T-cell (primary cell): ENCODE data around the gene MORC3. TPM values are rescaled to one million over a fixed set of nuclear protein-coding genes. Genes with fewer than 3 reads are reported as not detected.

Source experiments
- ATAC-seq, 4 experiments: fragments of 200-7000 bp in 3 of 4; fragments of 150-1000 bp in 1 of 4; cut with Tn5 transposase; replicated peaks in 1 of 4; 1 replicate in 3 of 4; 2 replicates in 1 of 4; pipeline ENCODE4 v1.10.0; 2021; ENCODE audit warnings: moderate library complexity in 3 of 4, mild to moderate bottlenecking in 2 of 4, moderate number of reproducible peaks in 1 of 4
- CTCF ChIA-PET, 2 donors: fragments of 300-600 bp; sonication (Branson Sonifier 250); formaldehyde crosslinking; loops; one replicate each; lab custom pipeline; 2022; ENCODE audit warnings: antibody characterized with exemption in 2 of 2; lab: Charles Lee
- POLR2A ChIA-PET, 2 donors: fragments of 300-600 bp; sonication (Branson Sonifier 250); formaldehyde crosslinking; loops; one replicate each; lab custom pipeline; 2022; ENCODE audit warnings: antibody characterized with exemption in 2 of 2; lab: Charles Lee
- DNase-seq, 35 experiments: peaks; one replicate each; pipeline versions ENCODE4 v3.0.0 to v3.0.0-alpha.2; 2013 to 2023
- H3K27ac ChIP-seq: one replicate; pipeline ENCODE4 v1.5.1; 2013; ENCODE audit warnings: low read length
- H3K27me3 ChIP-seq, 2 experiments: replicated peaks in 1 of 2; 1 replicate in 1 of 2; 2 replicates in 1 of 2; pipeline versions ENCODE4 v1.6.1 to v1.7.0; 2013; ENCODE audit warnings: low read length in 1 of 2, mixed read lengths in 1 of 2; ENCODE audit not compliant: control insufficient read depth in 2 of 2, insufficient read depth in 2 of 2; ENCODE audit errors: extremely low read depth in 1 of 2
- H3K36me3 ChIP-seq, 2 donors: 1 replicate in 1 of 2; 2 replicates in 1 of 2; pipeline versions ENCODE4 v1.6.1 to v1.7.0; 2013; ENCODE audit warnings: low read length in 1 of 2; ENCODE audit not compliant: control insufficient read depth in 2 of 2, insufficient read depth in 1 of 2; ENCODE audit errors: extremely low read depth in 1 of 2
- H3K4me1 ChIP-seq, 2 experiments: 1 replicate in 1 of 2; 2 replicates in 1 of 2; pipeline versions ENCODE4 v1.6.1 to v1.7.0; 2013; ENCODE audit warnings: low read length in 2 of 2, mixed read lengths in 1 of 2; ENCODE audit not compliant: insufficient read depth in 2 of 2, control insufficient read depth in 1 of 2; ENCODE audit errors: extremely low read depth in 1 of 2
- H3K4me3 ChIP-seq, 2 donors: 1 replicate in 1 of 2; 2 replicates in 1 of 2; pipeline versions ENCODE4 v1.5.1 to v1.7.0; 2013; ENCODE audit warnings: mild to moderate bottlenecking in 2 of 2, low read length in 1 of 2, moderate library complexity in 1 of 2; ENCODE audit not compliant: control insufficient read depth in 1 of 2; ENCODE audit errors: extremely low read depth in 1 of 2
- H3K9me3 ChIP-seq: 2 replicates; pipeline ENCODE4 v1.7.0; 2013
- H3K27ac Mint-ChIP-seq, 2 donors: one replicate each; pipeline ENCODE4 v1.8.0; 2020 to 2021; ENCODE audit warnings: mild to moderate bottlenecking in 2 of 2, mixed read lengths in 2 of 2
- H3K27me3 Mint-ChIP-seq, 2 donors: one replicate each; pipeline ENCODE4 v1.8.0; 2021 to 2022; ENCODE audit warnings: mixed read lengths in 2 of 2
- H3K36me3 Mint-ChIP-seq: one replicate; pipeline ENCODE4 v1.8.0; 2021; ENCODE audit warnings: mixed read lengths
- H3K4me1 Mint-ChIP-seq, 3 donors: one replicate each; pipeline ENCODE4 v1.8.0; 2020 to 2022; ENCODE audit warnings: mixed read lengths in 3 of 3, mild to moderate bottlenecking in 1 of 3
- H3K4me3 Mint-ChIP-seq, 3 donors: one replicate each; pipeline ENCODE4 v1.8.0; 2020 to 2022; ENCODE audit warnings: mild to moderate bottlenecking in 3 of 3, mixed read lengths in 3 of 3, moderate library complexity in 3 of 3
- H3K9me3 Mint-ChIP-seq, 3 donors: one replicate each; pipeline ENCODE4 v1.8.0; 2020 to 2022; ENCODE audit warnings: mixed read lengths in 3 of 3
- WGBS: methylation state at CpG from one replicate; pipeline ENCODE4 v1.1.5; 2013; ENCODE audit warnings: missing lambda C conversion rate; ENCODE audit not compliant: insufficient coverage; 5-methylcytosine and 5-hydroxymethylcytosine counted together
- total RNA-seq, 35 experiments: library from RNA in 6 of 35; stranded (reverse) in 6 of 35; fragments of 120-200 nt in 1 of 35; gene quantifications; one replicate each; pipeline versions ENCODE4 v1.2.1 to v1.2.4 and lab custom pipeline; 2013 to 2026

The MORC3 gene
- total RNA-seq, 5 donors from 2014 or later (not counting 1 experiment from before 2014, with no cell fraction given) = 53.1 to 74.8 (median 71.6) TPM

DNA sequence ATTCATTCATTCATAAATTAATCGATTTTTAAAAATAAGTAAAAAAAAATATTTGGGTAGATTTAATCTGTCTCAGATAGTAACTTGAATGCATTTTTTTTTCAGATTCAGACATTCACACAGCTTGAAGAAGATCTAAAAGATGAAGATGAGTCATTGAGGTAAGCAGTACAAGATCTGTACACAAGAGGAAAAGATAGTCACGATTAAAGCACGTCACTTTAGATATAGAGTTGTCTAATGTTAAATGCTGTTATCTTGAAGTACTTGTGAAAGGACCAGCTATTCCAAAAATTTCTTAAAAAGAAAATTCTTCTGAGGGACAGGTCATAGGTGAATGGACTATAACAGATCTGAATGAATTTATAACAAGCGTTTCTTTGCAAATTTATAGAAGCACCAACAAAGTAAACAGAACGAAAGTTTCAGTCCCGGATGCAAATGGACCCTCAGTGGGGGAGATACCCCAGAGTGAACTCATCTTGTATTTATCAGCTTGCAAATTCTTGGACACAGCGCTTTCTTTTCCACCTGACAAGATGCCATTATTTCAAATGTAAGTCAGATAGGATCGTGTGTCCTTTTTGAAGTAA is 31.2 kb upstream of the MORC3 start:
- H3K4me1 Mint-ChIP-seq = peaks cover 13 to 29% (median 25%) of the 10 kb centered on the region in 3 donors
- ChIA-PET CTCF (interaction anchor here (0.5 to 3.9 kb wide), 10 partner anchors 9 to 138 kb away, joined by 3 to 39 read pairs (median 5); partner anchors contain the start of gene MORC3 (in 2 of the 2)), POLR2A (interaction anchor here (0.6 to 2.7 kb wide), 8 partner anchors 10 to 1501 kb away, joined by 3 to 33 read pairs (median 6); partner anchors contain the start of gene MORC3 (in 1 of the 2))
- peaks cover 4 to 22% of the 10 kb centered on the region in 2 experiments for H3K4me1 ChIP-seq
- peaks cover 22% of the 10 kb centered on the region for H3K36me3 Mint-ChIP-seq
- H3K9me3 Mint-ChIP-seq = no peaks in the 10 kb centered on the region
- H3K36me3 ChIP-seq = peaks cover 0 to 15% of the 10 kb centered on the region in 2 donors
- WGBS = no CpG with 5 or more reads among the region's 8 CpGs
- no peaks in the 10 kb centered on the region for H3K9me3 ChIP-seq
- no peaks in the 10 kb centered on the region for H3K27me3 Mint-ChIP-seq
- DNase-seq (peak in 1 of 35 experiments; percentile 70), ATAC-seq (peak; percentile 82 to 89 (median 87))
- H3K27me3 ChIP-seq = no peaks in the 10 kb centered on the region
- H3K27ac ChIP-seq = peak overlapping the region; percentile 84
- H3K27ac Mint-ChIP-seq = peak overlapping the region; percentile 95 to 96
- peak overlapping the region in 1 of 2 donors; percentile 29 for H3K4me3 ChIP-seq
- peak overlapping the region; percentile 73 to 77 (median 76) for H3K4me3 Mint-ChIP-seq

DNA sequence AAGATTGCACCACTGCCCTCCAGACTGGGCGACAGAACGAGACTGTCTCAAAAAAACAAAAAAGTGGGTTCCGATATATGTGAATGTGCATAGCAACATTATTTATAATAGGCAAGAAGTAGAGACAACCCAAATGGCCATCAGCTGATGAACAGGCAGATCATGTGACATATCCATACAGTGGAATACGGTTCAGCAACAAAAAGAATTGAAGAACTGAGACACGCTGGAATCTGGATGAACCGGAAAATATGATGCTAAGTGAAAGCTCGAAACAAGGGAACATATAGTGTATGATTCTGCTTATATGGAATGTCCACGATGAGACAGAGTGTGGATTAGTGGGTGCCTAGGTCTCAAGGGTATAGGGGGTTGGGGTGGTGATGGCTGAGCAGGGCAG is 28.5 kb upstream of the MORC3 start:
- peaks cover 13 to 33% (median 30%) of the 10 kb centered on the region in 3 donors for H3K4me1 Mint-ChIP-seq
- CTCF ChIA-PET = interaction anchor here (1.0 to 3.9 kb wide), 2 partner anchors 28 to 29 kb away, joined by 7 to 39 read pairs; partner anchors contain the start of gene MORC3 (in 1 of the 2)

DNA sequence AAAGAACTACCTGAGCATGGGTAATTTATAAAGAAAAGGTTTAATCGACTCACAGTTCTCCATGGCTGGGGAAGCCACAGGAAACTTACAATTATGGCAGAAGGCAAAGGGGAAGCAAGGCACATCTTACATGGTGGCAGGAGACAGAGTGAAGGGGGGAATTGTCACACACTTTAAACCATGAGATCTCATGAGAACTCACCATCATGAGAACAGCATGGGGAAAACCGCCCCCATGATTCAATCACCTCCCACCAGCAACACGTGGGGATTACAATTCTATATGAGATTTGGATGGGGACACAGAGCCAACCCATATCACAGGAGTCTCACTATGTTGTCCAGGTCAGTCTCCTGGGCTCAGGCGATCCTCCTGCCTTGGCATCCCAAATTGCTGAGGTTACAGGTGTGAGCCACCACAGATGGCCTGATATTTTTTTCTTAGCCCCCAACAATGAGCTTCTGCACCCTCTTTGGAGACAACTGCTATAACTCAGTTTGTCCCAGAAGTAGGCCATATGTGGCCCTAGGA is 22.5 kb upstream of the MORC3 start:
- Mint-ChIP-seq H3K4me1 (peaks cover 30 to 47% (median 35%) of the 10 kb centered on the region in 3 donors), H3K27ac (peak overlapping the region; percentile 99 to 100), H3K4me3 (peak overlapping the region; percentile 59 to 82 (median 75)), H3K27me3 (no peaks in the 10 kb centered on the region), H3K9me3 (no peaks in the 10 kb centered on the region), H3K36me3 (peaks cover 9% of the 10 kb centered on the region)
- Histone ChIP-seq H3K9me3 (no peaks in the 10 kb centered on the region), H3K27me3 (no peaks in the 10 kb centered on the region), H3K4me3 (peak overlapping the region; percentile 31 to 56), H3K4me1 (peaks cover 20 to 43% of the 10 kb centered on the region in 2 experiments), H3K27ac (peak overlapping the region; percentile 83), H3K36me3 (peaks cover 0 to 11% of the 10 kb centered on the region in 2 donors)
- POLR2A ChIA-PET = interaction anchor here (0.5 to 2.2 kb wide), 6 partner anchors 9 to 1361 kb away, joined by 3 to 17 read pairs (median 8); partner anchors contain the start of gene MORC3 (in 1 of the 2)
- ATAC-seq = peak in 1 of 4 experiments; percentile 1
- CTCF ChIA-PET = interaction anchor here (0.6 to 3.5 kb wide), 6 partner anchors 9 to 241 kb away, joined by 3 to 41 read pairs (median 8); partner anchors contain the start of gene MORC3 (in 1 of the 2)
- DNase-seq = peak in 2 of 35 experiments; percentile 4 to 24
- 90% methylated on average over 1 of the region's 4 CpGs for WGBS

More for the DNA sequence above, 28.5 kb upstream of the MORC3 start:
- Histone ChIP-seq H3K36me3 (peaks cover 0 to 17% of the 10 kb centered on the region in 2 donors), H3K9me3 (no peaks in the 10 kb centered on the region), H3K4me3 (no peak overlapping the region), H3K27me3 (no peaks in the 10 kb centered on the region), H3K27ac (no peak overlapping the region), H3K4me1 (peaks cover 4 to 24% of the 10 kb centered on the region in 2 experiments)
- Mint-ChIP-seq H3K27ac (peak overlapping the region in 1 of 2 donors; percentile 67), H3K36me3 (peaks cover 22% of the 10 kb centered on the region), H3K27me3 (no peaks in the 10 kb centered on the region), H3K9me3 (no peaks in the 10 kb centered on the region), H3K4me3 (no peak overlapping the region)
- 85% methylated on average over 6 of the region's 8 CpGs for WGBS
- ATAC-seq (no peak), DNase-seq (no peak)
- POLR2A ChIA-PET = interaction anchor here in 1 of 2 donors (0.5 kb wide), 1 partner anchor 30 kb away, joined by 5 read pairs; no protein-coding TSS in a partner anchor

DNA sequence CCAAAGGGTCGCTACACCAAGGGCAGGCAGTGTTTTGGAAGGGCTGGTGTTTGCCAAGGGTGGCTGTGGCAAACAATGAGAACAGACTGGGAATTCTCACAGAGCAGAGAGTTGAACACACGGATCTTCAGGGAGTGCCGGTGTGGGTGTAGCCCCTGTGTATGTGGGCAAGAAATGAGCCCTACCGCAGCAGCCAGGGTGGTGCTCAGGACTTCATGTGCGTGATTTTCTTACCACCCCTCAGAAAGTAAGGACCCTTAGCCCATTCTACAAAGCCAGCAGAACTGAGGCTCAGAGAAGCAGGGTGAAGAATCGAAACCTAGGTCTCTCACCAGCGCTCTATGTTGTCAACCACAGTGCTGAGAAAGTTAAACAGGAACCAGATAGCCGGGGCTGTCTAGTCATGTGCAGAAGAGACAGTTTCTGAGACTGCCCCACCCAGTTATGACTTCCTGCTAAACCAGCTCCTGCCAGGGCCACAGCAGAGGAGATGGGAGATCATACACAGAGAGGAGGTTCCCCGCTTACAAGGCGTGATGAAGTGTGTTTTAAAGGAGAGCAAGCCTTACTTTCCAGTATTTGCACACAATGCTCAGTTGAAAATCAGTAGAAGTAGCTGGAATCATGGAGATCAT is 21.9 kb upstream of the MORC3 start:
- H3K36me3 Mint-ChIP-seq = peaks cover 8% of the 10 kb centered on the region
- DNase-seq = peak; percentile 47 to 90 (median 74)
- ATAC-seq = peak; percentile 99
- POLR2A ChIA-PET = interaction anchor here (0.5 to 2.2 kb wide), 10 partner anchors 9 to 1362 kb away, joined by 3 to 17 read pairs (median 8); partner anchors contain the start of gene MORC3 (in 2 of the 2)
- H3K4me3 ChIP-seq = peak overlapping the region; percentile 31 to 56
- H3K27me3 Mint-ChIP-seq = no peaks in the 10 kb centered on the region
- no peaks in the 10 kb centered on the region for H3K9me3 Mint-ChIP-seq
- H3K4me3 Mint-ChIP-seq = peak overlapping the region; percentile 59 to 82 (median 75)
- WGBS = 13% methylated on average over 4 of the region's 10 CpGs
- CTCF ChIA-PET = interaction anchor here (0.5 to 3.5 kb wide), 10 partner anchors 9 to 241 kb away, joined by 3 to 41 read pairs (median 5); partner anchors contain the start of gene MORC3 (in 1 of the 2)
- H3K9me3 ChIP-seq = no peaks in the 10 kb centered on the region
- no peaks in the 10 kb centered on the region for H3K27me3 ChIP-seq
- H3K4me1 ChIP-seq = peaks cover 20 to 43% of the 10 kb centered on the region in 2 experiments
- peak overlapping the region; percentile 99 to 100 for H3K27ac Mint-ChIP-seq
- peak overlapping the region; percentile 83 for H3K27ac ChIP-seq
- peaks cover 30 to 47% (median 35%) of the 10 kb centered on the region in 3 donors for H3K4me1 Mint-ChIP-seq
- peaks cover 0 to 7% of the 10 kb centered on the region in 2 donors for H3K36me3 ChIP-seq

DNA sequence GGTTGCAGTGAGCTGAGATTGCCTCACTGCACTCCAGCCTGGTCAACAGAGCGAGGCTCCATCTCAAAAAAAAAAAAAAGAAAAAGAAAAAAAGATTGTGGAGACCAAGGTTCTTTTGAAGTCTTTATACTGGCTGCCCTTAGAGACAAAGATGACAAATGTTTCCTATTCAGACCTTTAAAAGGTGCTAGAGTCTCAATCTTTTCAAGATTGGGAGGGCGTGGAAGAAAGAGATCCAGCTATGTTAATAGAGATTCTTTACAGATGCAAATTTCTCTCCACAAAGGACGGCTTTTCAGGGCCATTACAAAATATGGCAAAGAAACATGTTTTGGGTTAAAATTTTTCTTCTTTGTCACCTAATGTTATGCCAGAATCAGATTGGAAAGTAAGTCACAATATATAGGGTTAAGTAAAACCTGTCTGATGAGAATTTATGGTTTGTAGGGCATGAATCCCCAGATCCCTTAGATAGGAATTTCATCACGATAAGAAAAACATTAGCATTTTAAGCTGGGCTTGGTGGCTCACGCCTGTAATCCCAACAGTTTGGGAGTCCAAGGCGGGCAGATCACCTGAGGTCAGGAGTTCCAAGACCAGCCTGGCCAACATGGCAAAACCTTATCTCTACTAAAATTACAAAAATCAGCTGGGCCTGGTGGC is 13.0 kb upstream of the MORC3 start:
- Histone ChIP-seq H3K27ac (no peak overlapping the region), H3K36me3 (no peaks in the 10 kb centered on the region), H3K4me1 (peaks cover 0 to 12% of the 10 kb centered on the region in 2 experiments), H3K4me3 (no peak overlapping the region), H3K27me3 (peaks cover 0 to 3% of the 10 kb centered on the region in 2 experiments), H3K9me3 (no peaks in the 10 kb centered on the region)
- H3K4me3 Mint-ChIP-seq = no peak overlapping the region
- WGBS = 100% methylated on average over 2 of the region's 6 CpGs
- DNase-seq = no peak
- ChIA-PET POLR2A (interaction anchor here in 1 of 2 donors (0.6 kb wide), 1 partner anchor 49 kb away, joined by 5 read pairs; no protein-coding TSS in a partner anchor), CTCF (no interaction called here)
- no peaks in the 10 kb centered on the region for H3K27me3 Mint-ChIP-seq
- peaks cover 0 to 8% (median 2%) of the 10 kb centered on the region in 3 donors for H3K9me3 Mint-ChIP-seq
- ATAC-seq = no peak
- H3K4me1 Mint-ChIP-seq = peaks cover 0 to 19% (median 8%) of the 10 kb centered on the region in 3 donors
- H3K27ac Mint-ChIP-seq = no peak overlapping the region
- H3K36me3 Mint-ChIP-seq = peaks cover 3% of the 10 kb centered on the region
